HG02884 (cell line): ENCODE measurements around the gene NR6A1.

Experiments used
- ATAC-seq: cut with Tn5 transposase; IDR thresholded peaks from one replicate; pipeline ENCODE4 v1.9.1; 2021; ENCODE audit warnings: mild to moderate bottlenecking, moderate library complexity; ENCODE audit not compliant: unreplicated experiment

The NR6A1 gene

DNA sequence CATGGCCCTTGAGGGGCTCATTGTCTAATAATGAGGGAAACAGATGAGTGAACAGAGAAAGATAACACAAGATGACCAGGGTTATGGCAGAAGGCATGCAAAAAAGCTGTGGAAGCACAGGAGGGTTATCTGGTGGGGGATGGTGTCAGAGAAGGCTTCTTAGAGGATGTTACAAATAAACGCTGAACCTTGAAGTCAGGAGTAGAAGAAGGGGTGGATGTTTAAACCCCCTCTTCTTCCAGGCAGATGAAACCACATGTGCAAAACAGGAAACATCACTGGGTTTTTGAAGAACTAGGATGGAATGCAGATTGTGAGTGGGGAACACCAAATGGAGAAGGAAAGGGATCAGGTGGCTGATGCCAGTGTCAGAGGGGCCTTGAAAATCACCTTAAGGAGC, 222.1 kb downstream of the NR6A1 start:
- ATAC-seq, result no peak

DNA sequence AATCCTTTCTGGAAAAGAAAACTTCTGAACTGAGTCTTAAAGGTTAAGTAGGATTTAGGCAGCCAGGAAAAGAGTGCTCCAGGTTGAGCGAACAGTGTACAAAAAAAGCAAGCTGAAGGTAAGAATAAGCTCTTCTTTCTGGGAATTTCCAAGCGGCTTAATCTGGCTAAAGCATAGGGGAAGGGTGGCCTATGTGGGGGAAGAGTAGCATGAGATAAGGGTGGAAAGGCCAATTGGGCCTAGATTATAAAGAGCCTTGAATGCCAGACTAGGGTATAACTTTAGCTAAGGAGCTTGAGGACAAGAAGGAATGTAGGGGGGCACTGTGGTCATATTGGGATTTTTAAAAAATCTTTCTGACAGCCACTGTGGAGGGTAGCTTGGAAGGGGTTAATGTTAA, 226.6 kb downstream of the NR6A1 start:
- ATAC-seq, result no peak

DNA sequence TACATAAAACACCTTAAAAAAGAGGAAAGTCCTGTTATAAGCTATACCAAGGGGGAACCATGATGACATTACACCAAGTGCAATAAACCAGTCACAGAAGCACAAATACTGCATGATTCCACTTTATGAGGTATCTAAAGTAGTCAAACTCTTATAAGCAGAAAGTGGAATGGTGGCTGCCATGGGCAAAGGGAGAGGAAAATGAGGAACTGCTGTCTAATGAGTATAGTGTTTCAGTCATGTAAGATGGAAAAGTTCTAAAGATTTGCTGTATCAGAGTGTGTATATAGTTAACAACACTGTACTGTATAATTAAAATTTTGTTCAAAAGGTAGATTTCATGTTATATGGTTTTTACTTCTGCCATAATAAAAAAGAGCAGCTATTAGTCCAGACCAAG, 229.3 kb downstream of the NR6A1 start:
- ATAC-seq, result no peak

- ATAC-seq, result no peak
These were observed 233.2 kb downstream of the NR6A1 start for GRCh38 chr9:124537926-124538325.

GRCh38 chr9:124535846-124536245, 235.3 kb downstream of the NR6A1 start:
- ATAC-seq, result no peak

DNA sequence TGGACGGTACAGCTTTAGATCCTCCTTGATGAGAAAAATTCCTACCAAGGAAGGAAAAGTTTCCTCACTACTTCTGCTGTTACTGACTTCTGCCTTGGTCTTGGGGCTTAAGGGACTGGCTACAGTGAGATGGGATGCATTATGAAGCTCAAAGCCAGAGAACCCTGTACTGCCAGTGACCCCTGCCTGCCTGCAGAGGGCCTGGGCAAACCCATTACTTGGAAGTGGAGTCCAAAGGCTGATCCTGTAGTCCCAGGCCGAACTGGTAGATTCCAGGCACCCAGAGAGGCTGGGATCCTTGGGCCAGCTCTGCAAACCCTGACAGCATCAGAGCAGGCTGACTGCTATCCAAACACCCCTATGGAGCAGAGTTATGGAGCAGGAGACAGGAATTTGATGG, 238.2 kb downstream of the NR6A1 start:
- ATAC-seq, result no peak

DNA sequence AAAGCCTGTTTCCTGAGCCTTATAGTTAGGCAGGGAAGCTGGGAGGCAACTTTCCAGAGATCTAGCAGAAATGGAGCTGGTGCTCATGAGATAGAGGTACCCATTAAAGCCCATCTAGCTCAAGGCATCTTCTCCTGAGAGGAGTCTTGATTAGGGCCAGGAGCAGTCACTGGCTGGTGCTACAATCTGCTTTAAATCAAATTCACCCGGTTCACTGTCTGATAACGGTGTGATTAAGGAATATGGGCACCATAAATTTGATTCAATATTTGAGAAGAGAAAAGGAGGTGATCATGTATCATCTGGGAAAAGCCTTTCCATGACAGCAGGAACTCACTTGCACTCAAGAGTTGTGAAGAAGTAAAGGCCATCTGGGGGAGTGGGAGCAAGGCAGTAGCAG, 240.0 kb downstream of the NR6A1 start:
- ATAC-seq, result no peak

DNA sequence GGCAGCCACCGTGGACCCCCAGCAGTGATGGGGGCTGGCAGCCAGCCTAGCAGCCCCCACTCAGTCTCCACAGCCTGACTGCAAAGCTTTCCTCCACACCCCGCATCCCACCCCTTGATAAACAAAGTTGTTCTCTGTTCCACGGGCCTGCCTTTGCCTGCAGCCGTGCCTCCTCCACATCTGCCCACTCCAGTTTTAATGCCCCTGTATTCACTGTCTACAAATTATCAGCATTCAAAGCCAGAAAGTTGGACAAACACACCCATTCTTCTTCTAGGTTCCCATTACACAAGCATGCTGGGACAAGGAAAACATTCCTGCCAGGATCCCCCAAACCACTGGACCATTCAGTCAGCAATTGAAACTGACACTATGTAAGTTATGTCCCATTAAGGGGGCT, 240.9 kb downstream of the NR6A1 start:
- ATAC-seq, result no peak

DNA sequence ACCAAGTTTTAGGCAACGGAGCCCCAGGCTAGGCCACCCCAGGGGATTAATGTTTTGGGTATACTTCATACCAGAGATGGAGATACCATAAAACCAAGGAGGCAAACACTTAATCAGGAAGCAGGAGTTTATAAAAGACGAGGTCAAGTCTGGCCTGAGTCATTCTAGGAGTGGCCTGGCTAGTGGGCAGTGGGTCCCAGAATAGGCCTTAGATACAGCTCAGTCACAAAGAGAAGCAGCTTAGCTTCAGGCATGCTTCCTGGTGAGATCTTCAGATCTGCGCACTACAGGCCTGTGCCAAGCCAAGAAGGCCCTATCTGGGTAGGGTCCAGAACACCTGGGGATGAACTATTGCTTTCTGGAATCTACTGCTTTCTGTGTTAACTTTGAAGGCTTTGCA, 243.3 kb downstream of the NR6A1 start:
- ATAC-seq, result no peak

GRCh38 chr9:124526174-124526573, 244.9 kb downstream of the NR6A1 start:
- ATAC-seq, result no peak

DNA sequence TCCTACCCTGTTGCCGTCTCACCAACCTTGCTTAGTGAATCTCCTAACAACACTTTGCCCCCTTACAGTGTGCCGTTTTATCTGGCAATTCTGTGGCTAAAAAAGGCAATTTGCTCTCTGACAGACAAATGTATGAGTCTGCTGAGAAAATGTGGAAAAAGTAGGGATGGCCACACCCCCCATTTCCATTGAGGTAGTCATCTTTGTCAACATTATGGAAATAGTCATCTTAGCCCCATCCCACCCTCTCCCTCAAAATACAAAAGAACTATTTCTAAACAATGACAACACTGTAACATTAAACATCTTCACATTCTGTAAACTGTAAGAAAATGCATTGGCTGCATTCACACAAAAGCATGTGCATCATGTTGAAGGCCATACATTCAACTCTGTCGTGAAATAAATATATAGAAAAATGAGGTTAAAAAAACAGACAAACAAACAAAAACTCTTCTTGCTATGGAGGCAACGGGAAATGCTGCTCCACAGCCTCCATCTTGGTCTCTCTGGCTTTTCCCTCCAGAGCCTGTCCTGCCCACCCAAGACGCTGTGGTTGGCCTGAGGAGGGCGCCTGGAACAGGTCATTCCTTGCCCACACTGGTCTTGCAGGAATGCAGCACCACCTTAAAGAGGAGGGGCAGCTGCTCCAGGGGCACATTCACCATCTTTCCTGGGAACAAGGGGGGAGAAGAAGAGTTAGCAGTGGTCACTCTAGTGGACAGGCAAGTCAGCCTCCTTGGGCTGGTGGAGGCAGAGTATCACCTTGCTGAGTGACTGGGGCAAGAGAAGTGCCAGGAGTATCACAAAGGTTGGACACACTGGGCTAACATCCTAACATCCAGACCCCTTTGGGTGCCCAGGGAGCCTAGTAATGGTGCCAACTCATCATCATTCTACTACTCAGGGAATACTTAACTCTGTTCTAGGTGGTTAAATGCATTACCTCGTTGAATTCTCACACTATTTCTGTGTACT, 248.7 kb downstream of the NR6A1 start:
- ATAC-seq, result no peak

DNA sequence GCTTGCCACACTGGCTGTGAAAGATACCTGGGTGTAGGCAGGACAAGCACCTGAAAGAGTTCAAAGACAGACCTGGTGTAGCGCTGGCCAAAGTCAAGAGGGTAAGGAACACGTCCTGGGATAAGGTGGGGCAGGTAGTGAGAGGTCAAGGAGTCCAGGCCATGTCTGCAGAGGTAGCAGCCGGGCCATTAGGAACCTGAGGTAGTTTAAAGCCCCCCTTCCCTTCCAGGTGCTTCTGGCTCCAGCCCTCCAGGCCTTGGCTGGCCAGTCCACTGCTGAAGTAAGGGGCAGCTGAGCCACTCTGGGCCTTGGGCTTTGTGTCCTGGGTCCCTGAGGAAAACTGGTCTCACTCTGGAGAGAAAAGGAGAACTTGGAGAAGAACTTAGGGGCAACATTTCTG, 250.0 kb downstream of the NR6A1 start:
- ATAC-seq, result no peak

GRCh38 chr9:124520206-124520596, 250.9 kb downstream of the NR6A1 start:
- no peak for ATAC-seq

DNA sequence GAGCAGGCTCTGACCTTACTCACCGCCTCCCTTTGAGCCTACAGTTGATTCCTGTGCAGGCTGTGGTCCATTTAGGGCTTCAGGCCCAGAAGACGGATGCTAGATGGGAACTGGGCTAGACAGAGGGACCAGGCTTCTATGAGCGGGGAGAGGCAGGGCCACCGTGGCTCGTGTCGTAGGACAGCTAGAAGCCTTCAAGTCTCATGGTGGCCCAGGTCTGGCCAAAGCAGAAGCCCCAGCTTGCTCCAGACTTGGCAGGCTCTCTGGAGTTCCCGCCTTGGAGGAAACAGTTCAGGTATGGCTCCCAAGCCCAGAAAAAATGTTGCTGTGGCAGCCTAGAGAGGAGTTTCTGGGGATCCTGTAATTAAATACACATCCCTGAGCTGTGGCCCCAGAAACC, 253.0 kb downstream of the NR6A1 start:
- ATAC-seq, result no peak

DNA sequence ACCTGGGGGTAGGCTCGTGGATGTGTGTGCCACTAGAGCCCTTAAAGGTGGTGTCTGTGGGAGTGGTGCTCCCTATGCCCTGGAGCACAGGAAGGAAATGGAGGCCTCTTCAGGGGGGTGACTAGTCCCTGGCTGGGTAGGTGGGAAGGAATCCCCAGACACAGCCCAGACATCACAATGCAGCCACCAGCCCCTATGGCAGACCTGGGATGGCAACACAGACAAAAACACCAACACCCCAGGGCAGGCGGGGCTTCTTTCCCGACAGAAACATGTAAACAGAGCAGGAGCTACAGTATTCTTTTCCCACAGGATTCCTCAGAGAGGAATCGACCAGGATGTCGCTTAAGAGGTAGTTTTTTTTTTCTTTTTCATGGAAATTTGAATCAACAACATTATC, 253.5 kb downstream of the NR6A1 start:
- ATAC-seq, result no peak

- no peak for ATAC-seq
These were observed 256.2 kb downstream of the NR6A1 start for GRCh38 chr9:124514874-124515273.

DNA sequence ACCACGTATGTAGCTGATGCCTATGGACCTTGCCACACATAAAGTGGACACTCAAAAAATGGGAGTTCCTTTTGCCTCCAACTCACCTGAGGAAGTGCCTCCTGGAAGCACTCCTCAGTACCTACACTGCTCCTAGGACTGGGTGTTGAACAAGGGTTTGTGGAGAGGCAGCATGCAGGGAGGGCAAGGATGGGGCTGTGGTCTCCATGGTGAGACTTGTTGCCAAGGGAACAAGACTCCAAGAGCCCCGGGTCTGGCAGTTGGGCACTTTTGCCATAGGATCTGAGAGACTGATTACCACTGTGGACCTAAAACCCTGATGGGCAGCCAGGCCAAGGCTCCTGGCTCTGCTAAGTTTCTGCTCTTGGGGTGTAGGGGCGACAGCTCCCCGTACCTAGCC, 257.0 kb downstream of the NR6A1 start:
- ATAC-seq, result no peak

GRCh38 chr9:124513376-124513994, 257.6 kb downstream of the NR6A1 start:
- no peak for ATAC-seq

GRCh38 chr9:124512806-124513204, 258.3 kb downstream of the NR6A1 start:
- ATAC-seq, result no peak

- ATAC-seq, result no peak
These were observed 259.0 kb downstream of the NR6A1 start for GRCh38 chr9:124511891-124512805.

GRCh38 chr9:124511426-124511840, 259.7 kb downstream of the NR6A1 start:
- no peak for ATAC-seq
